ENCODE data around the gene TYW1B.
"Not testable (repeated sequence)": the region's sequence is repeated elsewhere in the genome, so short reads cannot be mapped to it uniquely, and the experiment has no call there.

DNA sequence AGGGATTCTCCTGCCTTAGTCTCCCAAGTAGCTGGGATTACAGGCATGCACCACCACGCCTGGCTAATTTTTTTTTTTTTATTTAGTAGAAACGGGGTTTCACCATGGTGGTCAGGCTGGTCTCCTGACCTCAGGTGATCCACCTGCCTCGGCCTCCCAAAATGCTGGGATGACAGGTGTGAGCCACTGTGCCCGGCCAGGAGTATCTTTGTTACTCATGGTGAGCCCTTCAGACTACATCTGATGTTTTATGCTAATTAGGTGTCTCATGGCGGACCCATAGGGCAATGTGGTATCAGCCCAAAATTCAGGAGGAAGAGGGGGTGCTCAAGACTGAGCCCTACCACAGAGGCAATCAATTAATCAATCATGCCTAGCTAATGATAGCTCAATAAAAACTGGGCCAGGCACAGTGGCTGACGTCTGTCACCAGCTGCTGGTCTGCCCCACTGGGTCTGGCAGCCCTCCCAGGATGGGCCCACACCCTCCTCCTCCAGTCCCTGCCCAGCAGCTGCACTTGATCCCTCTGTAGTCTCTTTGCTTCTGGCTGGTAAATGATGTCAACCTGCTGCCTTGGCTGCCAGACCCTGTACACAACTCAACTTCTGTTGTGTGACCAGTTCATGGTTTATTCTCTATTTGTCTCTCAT is 37.8 kb downstream of the TYW1B start:
- TF ChIP-seq ELF4 (IDR thresholded peaks at IDR 0.05); SP1 (IDR thresholded peaks at IDR 0.05); FOXA1 (IDR thresholded peaks at IDR 0.05); ARNT (IDR thresholded peaks at IDR 0.05); LEF1 (IDR thresholded peaks at IDR 0.05; ENCODE audit: borderline replicate concordance); L3MBTL2 (conservative IDR thresholded peaks at IDR 0.05); TARDBP (IDR thresholded peaks at IDR 0.05): not testable (repeated sequence)
- TF ChIP-seq, protein P1, sequence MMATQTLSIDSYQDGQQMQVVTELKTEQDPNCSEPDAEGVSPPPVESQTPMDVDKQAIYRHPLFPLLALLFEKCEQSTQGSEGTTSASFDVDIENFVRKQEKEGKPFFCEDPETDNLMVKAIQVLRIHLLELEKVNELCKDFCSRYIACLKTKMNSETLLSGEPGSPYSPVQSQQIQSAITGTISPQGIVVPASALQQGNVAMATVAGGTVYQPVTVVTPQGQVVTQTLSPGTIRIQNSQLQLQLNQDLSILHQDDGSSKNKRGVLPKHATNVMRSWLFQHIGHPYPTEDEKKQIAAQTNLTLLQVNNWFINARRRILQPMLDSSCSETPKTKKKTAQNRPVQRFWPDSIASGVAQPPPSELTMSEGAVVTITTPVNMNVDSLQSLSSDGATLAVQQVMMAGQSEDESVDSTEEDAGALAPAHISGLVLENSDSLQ (IDR thresholded peaks at IDR 0.05) = not testable (repeated sequence)

All from HEK293T (cell line).